Fibroblast of lung (primary cell): ENCODE results near the gene GBA2.

Source experiments
- CTCF ChIP-seq, 2 donors: IDR thresholded peaks in 1 of 2; conservative IDR thresholded peaks in 1 of 2; 1 replicate in 1 of 2; 2 replicates in 1 of 2; pipeline ENCODE4 v1.5.1; 2011 to 2012; ENCODE audit warnings: low read length in 2 of 2, control low read depth in 1 of 2, inconsistent platforms in 1 of 2, low read depth in 1 of 2, mild to moderate bottlenecking in 1 of 2
- EZH2 ChIP-seq: IDR thresholded peaks from 2 replicates; pipeline ENCODE4 v1.5.1; 2012; ENCODE audit warnings: low read length, control low read depth, mild to moderate bottlenecking; ENCODE audit errors: missing control alignments

GRCh38 chr9:35718721-35719511 lies 30.1 kb downstream of the GBA2 start:
- TF ChIP-seq CTCF (conservative IDR thresholded peaks at IDR 0.05 in 1 of 2, IDR thresholded peaks at IDR 0.05 in 1 of 2; ENCODE audit: low read depth in 1 of 2, low read length in 2 of 2) (no peak), EZH2 (no peak)
